ENCODE results near the gene AGTRAP.

The AGTRAP gene

GRCh38 chr1:11736746-11737639 is 1.1 kb downstream of the AGTRAP start (continued):
- TF ChIP-seq ZNF280C (tag by site-specific recombination; IDR thresholded peaks at IDR 0.05) = no peak
- no peak for TF ChIP-seq KLF7 (tag by site-specific recombination; IDR thresholded peaks at IDR 0.05; ENCODE audit: borderline replicate concordance)
- TF ChIP-seq ZEB2 (tag by site-specific recombination; IDR thresholded peaks at IDR 0.05) = no peak
- no peak for TF ChIP-seq ZFP37 (tag by site-specific recombination; IDR thresholded peaks at IDR 0.05)
- no peak for TF ChIP-seq ZNF624 (tag by site-specific recombination; IDR thresholded peaks at IDR 0.05)
- TF ChIP-seq PBX3 (CRISPR knock-in tag; IDR thresholded peaks at IDR 0.05) = no peak
- no peak for TF ChIP-seq ZNF596 (tag by site-specific recombination; IDR thresholded peaks at IDR 0.05)
- TF ChIP-seq ZNF660 (tag by site-specific recombination; IDR thresholded peaks at IDR 0.05) = no peak
- no peak for TF ChIP-seq KLF17 (tag by site-specific recombination; IDR thresholded peaks at IDR 0.05)
- TF ChIP-seq ZBTB17 (tag by site-specific recombination; IDR thresholded peaks at IDR 0.05) = peak; percentile 25; the same call in 1 of the 2 replicates
- TF ChIP-seq ZNF639 (tag by site-specific recombination; IDR thresholded peaks at IDR 0.05) = no peak
- TF ChIP-seq ZNF341 (tag by site-specific recombination; IDR thresholded peaks at IDR 0.05; ENCODE audit: low read depth) = peak; percentile 93

GRCh38 chr1:11738096-11738495 is 2.2 kb downstream of the AGTRAP start:
- POLR2A ChIA-PET = interaction anchor here (0.8 kb wide), 1 partner anchor 70 kb away, joined by 3 read pairs; no protein-coding TSS in a partner anchor

More at GRCh38 chr1:11738096-11738495, 2.2 kb downstream of the AGTRAP start:
- TF ChIP-seq PRDM4 (tag by site-specific recombination; IDR thresholded peaks at IDR 0.05) (no peak), ZNF10 (tag by site-specific recombination; IDR thresholded peaks at IDR 0.05) (no peak), ZNF623 (tag by site-specific recombination; IDR thresholded peaks at IDR 0.05) (peak; percentile 85)
- Histone ChIP-seq H3K4me1 (ENCODE audit: control insufficient read depth, insufficient read depth, low read length) (peaks cover 3% of the 10 kb centered on the region; the same call in 1 of the 2 replicates), H3K9me3 (ENCODE audit: control insufficient read depth, insufficient read depth, low read depth, low read length) (no peaks in the 10 kb centered on the region), H3K4me3 (ENCODE audit: low read depth, low read length) (no peak overlapping the region), H3K27ac (ENCODE audit: extremely low read depth, low read depth, low read length) (no peak overlapping the region), H3K36me3 (ENCODE audit: control insufficient read depth in 2 of 2, insufficient read depth in 1 of 2, low read length in 2 of 2) (no peaks in the 10 kb centered on the region)
- CTCF ChIA-PET = interaction anchor here (1.0 kb wide), 1 partner anchor 10 kb away, joined by 3 read pairs; no protein-coding TSS in a partner anchor
